Pancreas (tissue), 10 donors: ENCODE results near the gene GLI1. TPM values are rescaled to one million over a fixed set of nuclear protein-coding genes. Genes with fewer than 3 reads are reported as not detected.
"Not testable (repeated sequence)": the region's sequence is repeated elsewhere in the genome, so short reads cannot be mapped to it uniquely, and the experiment has no call there.

Experiments
- ATAC-seq, 4 donors: fragments of 200-7000 bp; cut with Tn5 transposase; one replicate each; pipeline versions ENCODE4 v1.8.0 to v1.9.1; 2020; ENCODE audit warnings: mild to moderate bottlenecking in 4 of 4, moderate library complexity in 4 of 4
- DNase-seq, 6 donors: peaks; one replicate each; pipeline ENCODE4 v3.0.0-alpha.2; 2020
- FAIRE-seq: peaks from 2 replicates; lab custom pipeline; 2012; peaks lifted over from hg19 to GRCh38; lab: Jason Lieb, UNC
- H3K27ac ChIP-seq, 4 donors: fragments of 200-600 bp; sonication (generic); 1 replicate in 3 of 4; 2 replicates in 1 of 4; pipeline versions ENCODE4 v1.5.0 to v1.8.0; 2020
- H3K27me3 ChIP-seq, 4 donors: fragments of 200-600 bp; one replicate each; pipeline ENCODE4 v1.8.0; 2021
- H3K36me3 ChIP-seq, 3 donors: fragments of 200-600 bp; sonication (generic) in 1 of 3; one replicate each; pipeline versions ENCODE4 v1.5.0 to v1.8.0; 2020 to 2021
- H3K4me1 ChIP-seq, 3 donors: fragments of 200-600 bp; one replicate each; pipeline ENCODE4 v1.8.0; 2021
- H3K4me3 ChIP-seq, 4 donors: fragments of 200-600 bp; sonication (generic) in 2 of 4; one replicate each; pipeline versions ENCODE4 v1.5.0 to v1.8.0; 2020 to 2021
- H3K9me3 ChIP-seq, 4 donors: fragments of 200-600 bp; one replicate each; pipeline ENCODE4 v1.8.0; 2021
- WGBS, 2 donors: extraction: QIAGEN DNeasy Blood & Tissue Kit; methylation state at CpG; one replicate each; pipeline ENCODE4 v1.1.7; 2013; 5-methylcytosine and 5-hydroxymethylcytosine counted together
- intact Hi-C, 3 donors: fragments of 100-400 bp; cut with DNase I; formaldehyde crosslinking; loops; one replicate each; pipeline versions ENCODE4 v1.11.1 to v1.14.2; 2022
- polyA plus RNA-seq, 2 donors: library from polyadenylated mRNA; stranded (reverse); fragments of 200-250 nt; gene quantifications; one replicate each; pipeline ENCODE4 v1.2.3, GENCODE V29; 2013
- total RNA-seq, 6 donors: library from RNA; stranded (reverse); fragmentation: NEBNext Ultra II Directional in 4 of 6; extraction: Animal tissue kit (Norgen Biotek cat#: 25700) in 4 of 6; gene quantifications; one replicate each; pipeline versions ENCODE4 v1.2.1 to v1.2.4, GENCODE V29; 2021 to 2023
- TF ChIP-seq, protein P1 (sequence below), 4 donors: fragments of 200-600 bp; sonication (generic) in 3 of 4; IDR thresholded peaks; one replicate each; pipeline versions ENCODE4 v1.5.0 to v1.8.0; 2021; ENCODE audit warnings: antibody characterized with exemption in 4 of 4
- donor health status: healthy with polysubstance abuse.
- donor health status: DM: no; HTN: no; CAD: no; lungs with moderate emphysema.
- donor health status: DM: no; HTN: no; CAD: no.
- donor health status: control.
- donor health status: control.
- donor health status: Bipolar disorder and iron deficiency.
- donor health status: DM: yes; HTN: yes; CAD: no.
- donor health status: DM: no; HTN: no; CAD: no.
- donor health status: DM: no; HTN: no; CAD: no.
- donor health status: DM: yes; HTN: yes; CAD: no.

The GLI1 gene
- 1 to 10 TPM in 1 of 6 donors, under 1 TPM in 3, not detected in 2; 0.06 to 2.2 (median 0.79) TPM for total RNA-seq
- polyA plus RNA-seq: under 1 TPM; 0.19 TPM

DNA sequence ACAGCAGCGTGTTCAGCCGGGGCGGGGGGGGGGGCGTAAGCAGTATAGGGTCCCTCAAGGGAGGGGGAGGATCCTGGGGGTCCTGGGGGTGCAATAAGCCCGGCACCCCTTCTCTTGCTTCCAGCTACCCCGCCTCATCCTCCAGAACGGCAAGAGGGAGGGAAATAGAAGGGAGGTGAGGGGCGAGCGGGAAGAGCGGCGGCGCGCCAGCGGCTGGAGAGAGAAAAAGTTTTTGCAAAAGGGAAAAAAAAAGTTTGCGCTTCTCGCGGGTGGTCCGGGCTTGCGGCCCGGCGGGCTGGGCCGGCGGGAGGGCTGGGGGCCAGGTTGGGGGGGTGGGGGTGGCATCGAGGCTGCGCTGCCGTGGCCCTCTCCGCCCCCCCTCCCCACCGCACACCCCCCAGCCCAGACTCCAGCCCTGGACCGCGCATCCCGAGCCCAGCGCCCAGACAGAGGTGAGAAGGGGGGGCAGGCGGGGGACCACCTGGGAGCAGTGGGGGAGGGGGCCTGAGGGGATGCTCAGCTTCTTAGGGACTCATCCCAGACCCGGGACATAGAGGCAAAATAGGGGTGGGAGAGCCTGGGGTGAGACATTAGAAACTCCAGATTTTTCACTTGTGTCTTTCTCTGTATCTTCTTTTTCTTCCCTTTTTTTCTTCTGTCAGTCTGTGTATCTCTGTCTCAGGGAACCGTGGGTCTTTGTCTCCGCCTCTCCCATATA lies at the start of gene GLI1:
TSS of gene GLI1 (plus strand) at position 36 of the 718 bp plus-strand sequence. CDS start 3,907 bp downstream, outside the sequence.
- intact Hi-C loops: loop anchor here in 2 of 3 donors (10.0 kb wide), 2 partner anchors 155 to 245 kb away; partner anchors contain the start of gene NXPH4 (in 1 of the 2)
- DNase-seq (peak in 3 of 6 donors; percentile 56 to 71 (median 65)), ATAC-seq (peak in 1 of 4 donors; percentile 0), FAIRE-seq (no peak)
- Histone ChIP-seq H3K27ac (peak within 1 kb of the TSS in 3 of 4 donors; percentile 37 to 69 (median 50)), H3K27me3 (no peaks in the 10 kb centered on the region), H3K4me1 (peaks cover 0 to 12% (median 10%) of the 10 kb centered on the region in 3 donors), H3K4me3 (peak within 1 kb of the TSS; percentile 34 to 70 (median 56)), H3K36me3 (no peaks in the 10 kb centered on the region), H3K9me3 (no peaks in the 10 kb centered on the region)
- TF ChIP-seq, protein P1, sequence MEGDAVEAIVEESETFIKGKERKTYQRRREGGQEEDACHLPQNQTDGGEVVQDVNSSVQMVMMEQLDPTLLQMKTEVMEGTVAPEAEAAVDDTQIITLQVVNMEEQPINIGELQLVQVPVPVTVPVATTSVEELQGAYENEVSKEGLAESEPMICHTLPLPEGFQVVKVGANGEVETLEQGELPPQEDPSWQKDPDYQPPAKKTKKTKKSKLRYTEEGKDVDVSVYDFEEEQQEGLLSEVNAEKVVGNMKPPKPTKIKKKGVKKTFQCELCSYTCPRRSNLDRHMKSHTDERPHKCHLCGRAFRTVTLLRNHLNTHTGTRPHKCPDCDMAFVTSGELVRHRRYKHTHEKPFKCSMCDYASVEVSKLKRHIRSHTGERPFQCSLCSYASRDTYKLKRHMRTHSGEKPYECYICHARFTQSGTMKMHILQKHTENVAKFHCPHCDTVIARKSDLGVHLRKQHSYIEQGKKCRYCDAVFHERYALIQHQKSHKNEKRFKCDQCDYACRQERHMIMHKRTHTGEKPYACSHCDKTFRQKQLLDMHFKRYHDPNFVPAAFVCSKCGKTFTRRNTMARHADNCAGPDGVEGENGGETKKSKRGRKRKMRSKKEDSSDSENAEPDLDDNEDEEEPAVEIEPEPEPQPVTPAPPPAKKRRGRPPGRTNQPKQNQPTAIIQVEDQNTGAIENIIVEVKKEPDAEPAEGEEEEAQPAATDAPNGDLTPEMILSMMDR (IDR thresholded peaks at IDR 0.05): no peak
- WGBS, 2 donors: 1 to 2% methylated on average over 31 to 35 of the region's 36 CpGs

DNA sequence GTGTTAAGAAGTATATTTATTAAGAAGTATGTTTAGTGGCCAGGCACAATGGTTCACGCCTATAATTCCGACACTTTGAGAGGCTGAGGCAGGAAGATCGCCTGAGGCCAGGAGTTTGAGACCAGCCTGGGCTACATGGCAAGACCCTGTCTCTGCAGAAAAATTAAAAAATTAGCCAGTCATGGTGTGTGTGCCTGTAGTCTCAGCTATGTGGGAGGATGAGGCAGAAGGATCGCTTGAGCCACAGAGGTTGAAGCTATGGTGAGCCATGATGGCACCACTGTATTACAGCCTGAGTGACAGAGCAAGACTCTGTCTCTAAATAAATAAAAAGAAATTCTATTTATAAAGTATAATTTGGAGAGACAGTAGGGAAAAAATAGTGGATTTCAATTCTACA lies 49.1 kb upstream of the GLI1 start:
- no peak overlapping the region for H3K4me3 ChIP-seq
- H3K9me3 ChIP-seq: no peaks in the 10 kb centered on the region
- intact Hi-C loops: no loop called here
- no peak overlapping the region for H3K27ac ChIP-seq
- DNase-seq: no peak
- FAIRE-seq: no peak
- H3K4me1 ChIP-seq: no peaks in the 10 kb centered on the region
- ATAC-seq: no peak
- TF ChIP-seq, protein P1 (IDR thresholded peaks at IDR 0.05): no peak
- H3K27me3 ChIP-seq: no peaks in the 10 kb centered on the region
- H3K36me3 ChIP-seq: no peaks in the 10 kb centered on the region
- 99% methylated on average over 4 of the region's 4 CpGs for WGBS, 2 donors

GRCh38 chr12:57414160-57414559 lies 45.4 kb upstream of the GLI1 start:
- H3K4me3 ChIP-seq, H3K4me1 ChIP-seq, H3K9me3 ChIP-seq, ATAC-seq, H3K27me3 ChIP-seq, H3K27ac ChIP-seq, DNase-seq, intact Hi-C loops, FAIRE-seq, H3K36me3 ChIP-seq: not testable (repeated sequence)
- 83 to 85% methylated on average over 6 of the region's 6 CpGs for WGBS, 2 donors

DNA sequence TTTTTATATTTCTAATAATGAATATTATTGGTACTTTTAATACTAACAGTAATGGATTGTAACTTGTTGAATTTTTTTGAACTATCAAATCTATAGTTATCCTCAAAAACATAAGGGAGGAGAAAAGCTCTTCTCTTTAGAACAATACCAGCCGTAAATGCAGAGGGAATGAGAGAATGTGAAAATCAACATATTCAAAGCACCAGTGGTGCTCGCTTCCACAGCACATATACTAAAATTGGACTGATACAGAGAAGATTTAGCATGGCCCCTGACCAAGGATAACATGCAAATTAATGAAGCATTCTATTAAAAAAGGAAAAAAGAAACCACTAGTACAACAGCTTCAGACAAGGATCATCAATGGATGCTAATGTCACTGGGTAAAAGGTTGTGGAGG lies 44.5 kb upstream of the GLI1 start:
- Histone ChIP-seq H3K4me1 (peaks cover 0 to 2% (median 0%) of the 10 kb centered on the region in 3 donors), H3K27ac (no peak overlapping the region), H3K4me3 (no peak overlapping the region), H3K9me3 (no peaks in the 10 kb centered on the region), H3K27me3 (no peaks in the 10 kb centered on the region), H3K36me3 (no peaks in the 10 kb centered on the region)
- intact Hi-C loops: no loop called here
- ATAC-seq (no peak), FAIRE-seq (no peak), DNase-seq (no peak)
- WGBS, 2 donors: 93 to 94% methylated on average over 2 of the region's 2 CpGs
- TF ChIP-seq, protein P1 (IDR thresholded peaks at IDR 0.05): no peak

DNA sequence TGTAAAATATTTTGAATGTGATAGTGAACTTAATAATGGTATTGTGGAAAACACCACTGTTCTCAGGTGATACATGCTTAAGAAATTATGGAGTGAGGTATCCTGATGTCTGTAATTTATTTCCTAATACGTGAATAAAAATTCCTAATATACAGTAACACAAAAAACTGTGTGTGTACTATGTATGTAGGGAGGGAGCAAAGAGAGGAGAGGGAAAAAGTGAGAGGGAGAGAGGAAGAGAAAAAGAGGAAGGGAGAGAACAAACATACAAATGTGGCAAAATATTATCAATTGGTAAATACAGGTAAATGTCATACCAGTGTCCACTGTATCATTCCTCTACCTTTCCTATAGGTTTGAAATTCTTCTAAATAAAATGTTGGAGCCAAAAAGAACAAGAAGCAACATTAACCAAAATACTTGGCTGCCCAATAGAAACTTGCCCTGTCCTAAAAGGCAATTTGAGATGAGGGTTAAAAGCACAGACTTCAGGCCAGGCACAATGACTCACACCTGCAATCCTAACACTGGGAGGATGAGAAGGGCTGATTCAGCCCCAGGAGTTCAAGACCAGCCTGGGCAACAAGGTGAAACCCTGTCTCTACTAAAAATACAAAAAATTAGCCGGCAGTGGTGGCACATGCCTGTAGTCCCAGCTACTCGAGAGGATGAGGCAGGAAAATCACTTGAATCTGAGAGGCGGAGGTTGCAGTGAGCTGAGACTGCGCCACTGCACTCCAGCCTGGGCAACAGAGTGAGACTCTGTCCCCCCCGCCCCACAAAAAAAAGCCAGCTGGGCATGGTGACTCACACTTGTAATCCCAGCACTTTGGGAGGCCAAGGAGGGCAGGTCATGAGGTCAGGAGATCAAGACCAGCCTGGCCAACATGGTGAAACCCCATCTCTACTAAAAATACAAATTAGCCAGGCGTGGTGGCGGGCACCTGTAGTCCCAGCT lies 43.3 kb upstream of the GLI1 start:
- 88 to 95% methylated on average over 8 of the region's 8 CpGs for WGBS, 2 donors
- ATAC-seq (no peak), FAIRE-seq (no peak), DNase-seq (no peak)
- Histone ChIP-seq H3K36me3 (no peaks in the 10 kb centered on the region), H3K27me3 (no peaks in the 10 kb centered on the region), H3K27ac (no peak overlapping the region), H3K9me3 (no peaks in the 10 kb centered on the region), H3K4me3 (no peak overlapping the region), H3K4me1 (peaks cover 0 to 2% (median 0%) of the 10 kb centered on the region in 3 donors)
- TF ChIP-seq, protein P1 (IDR thresholded peaks at IDR 0.05): no peak
- intact Hi-C loops: no loop called here
